HFFc6 (cell line): ENCODE data around the gene ZNF789. TPM values are rescaled to one million over a fixed set of nuclear protein-coding genes. Genes with fewer than 3 reads are reported as not detected.

Source experiments
- DNase-seq: peaks from one replicate; pipeline ENCODE4 v3.0.0-alpha.2; 2018
- H3K27ac Mint-ChIP-seq: 2 replicates; pipeline ENCODE4 v1.8.0; 2020; ENCODE audit warnings: mild to moderate bottlenecking, mixed read lengths
- H3K27me3 Mint-ChIP-seq: 2 replicates; pipeline ENCODE4 v1.8.0; 2021; ENCODE audit warnings: mild to moderate bottlenecking, moderate library complexity, mixed read lengths; ENCODE audit not compliant: insufficient read depth
- H3K36me3 Mint-ChIP-seq: 2 replicates; pipeline ENCODE4 v1.8.0; 2021; ENCODE audit warnings: low read depth, mixed read lengths
- H3K4me1 Mint-ChIP-seq: 2 replicates; pipeline ENCODE4 v1.8.0; 2020; ENCODE audit warnings: low read depth, mixed read lengths
- H3K4me3 Mint-ChIP-seq: 2 replicates; pipeline ENCODE4 v1.8.0; 2020; ENCODE audit warnings: mild to moderate bottlenecking, moderate library complexity, mixed read lengths
- H3K9me3 Mint-ChIP-seq: 2 replicates; pipeline ENCODE4 v1.8.0; 2020; ENCODE audit warnings: mild to moderate bottlenecking, mixed read lengths
- total RNA-seq, 6 experiments: library from RNA; stranded (reverse); fragmentation: NEBNext Ultra II Directional; extraction: Animal tissue kit (Norgen Biotek cat#: 25700); gene quantifications; 2 replicates in 1 of 6; 3 replicates in 5 of 6; pipeline ENCODE4 v1.2.3, GENCODE V29; 2021
- TF ChIP-seq, protein P1 (sequence below): fragments of 200-600 bp; sonication (generic); IDR thresholded peaks from 2 replicates; pipeline ENCODE4 v1.5.0; 2021; ENCODE audit warnings: antibody characterized with exemption, mild to moderate bottlenecking

ZNF789 gene
- total RNA-seq, 6 experiments from 2014 or later: 5.2 to 6.4 (median 5.6) TPM

- H3K27me3 Mint-ChIP-seq: no peaks in the 10 kb centered on the region
- no peak overlapping the region for H3K4me3 Mint-ChIP-seq
- no peak for DNase-seq
- H3K4me1 Mint-ChIP-seq: no peaks in the 10 kb centered on the region
- TF ChIP-seq, protein P1, sequence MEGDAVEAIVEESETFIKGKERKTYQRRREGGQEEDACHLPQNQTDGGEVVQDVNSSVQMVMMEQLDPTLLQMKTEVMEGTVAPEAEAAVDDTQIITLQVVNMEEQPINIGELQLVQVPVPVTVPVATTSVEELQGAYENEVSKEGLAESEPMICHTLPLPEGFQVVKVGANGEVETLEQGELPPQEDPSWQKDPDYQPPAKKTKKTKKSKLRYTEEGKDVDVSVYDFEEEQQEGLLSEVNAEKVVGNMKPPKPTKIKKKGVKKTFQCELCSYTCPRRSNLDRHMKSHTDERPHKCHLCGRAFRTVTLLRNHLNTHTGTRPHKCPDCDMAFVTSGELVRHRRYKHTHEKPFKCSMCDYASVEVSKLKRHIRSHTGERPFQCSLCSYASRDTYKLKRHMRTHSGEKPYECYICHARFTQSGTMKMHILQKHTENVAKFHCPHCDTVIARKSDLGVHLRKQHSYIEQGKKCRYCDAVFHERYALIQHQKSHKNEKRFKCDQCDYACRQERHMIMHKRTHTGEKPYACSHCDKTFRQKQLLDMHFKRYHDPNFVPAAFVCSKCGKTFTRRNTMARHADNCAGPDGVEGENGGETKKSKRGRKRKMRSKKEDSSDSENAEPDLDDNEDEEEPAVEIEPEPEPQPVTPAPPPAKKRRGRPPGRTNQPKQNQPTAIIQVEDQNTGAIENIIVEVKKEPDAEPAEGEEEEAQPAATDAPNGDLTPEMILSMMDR: no peak
- no peak overlapping the region for H3K27ac Mint-ChIP-seq
- H3K9me3 Mint-ChIP-seq: no peaks in the 10 kb centered on the region
- H3K36me3 Mint-ChIP-seq: peaks cover 6% of the 10 kb centered on the region; the same call in 1 of the 2 replicates
Measured at GRCh38 chr7:99433158-99433557, 39.5 kb upstream of the ZNF789 start.

- Mint-ChIP-seq H3K9me3 (no peaks in the 10 kb centered on the region), H3K4me1 (peaks cover 18% of the 10 kb centered on the region), H3K4me3 (peak overlapping the region; percentile 95), H3K27ac (peak overlapping the region; percentile 93), H3K27me3 (peaks cover 2% of the 10 kb centered on the region; the same call in 1 of the 2 replicates), H3K36me3 (peaks cover 11% of the 10 kb centered on the region)
- TF ChIP-seq, protein P1: no peak
- no peak for DNase-seq
Measured at GRCh38 chr7:99437946-99438572, 34.6 kb upstream of the ZNF789 start.

GRCh38 chr7:99438573-99439480 is 33.9 kb upstream of the ZNF789 start, which contains the start of the genes CPSF4 and PTCD1:
CPSF4 (plus strand) TSS chr7:99438943; CDS start chr7:99439083, 140 bp downstream.
PTCD1 (minus strand) TSS chr7:99438798; CDS start chr7:99435242, 3,556 bp downstream.
- H3K4me3 Mint-ChIP-seq: peak within 1 kb of the TSS; percentile 95
- TF ChIP-seq, protein P1: no peak
- H3K4me1 Mint-ChIP-seq: peaks cover 18% of the 10 kb centered on the region
- H3K9me3 Mint-ChIP-seq: no peaks in the 10 kb centered on the region
- H3K27ac Mint-ChIP-seq: peak within 1 kb of the TSS; percentile 93
- peak; percentile 98 for DNase-seq
- peaks cover 2% of the 10 kb centered on the region; the same call in 1 of the 2 replicates for H3K27me3 Mint-ChIP-seq
- peaks cover 14% of the 10 kb centered on the region for H3K36me3 Mint-ChIP-seq

GRCh38 chr7:99440195-99440594 is 32.5 kb upstream of the ZNF789 start:
- Mint-ChIP-seq H3K9me3 (no peaks in the 10 kb centered on the region), H3K4me1 (peaks cover 18% of the 10 kb centered on the region), H3K4me3 (peak overlapping the region; percentile 95), H3K27me3 (peaks cover 2% of the 10 kb centered on the region; the same call in 1 of the 2 replicates), H3K27ac (peak overlapping the region; percentile 55), H3K36me3 (peaks cover 23% of the 10 kb centered on the region)
- TF ChIP-seq, protein P1: no peak
- DNase-seq: peak; percentile 12

DNA sequence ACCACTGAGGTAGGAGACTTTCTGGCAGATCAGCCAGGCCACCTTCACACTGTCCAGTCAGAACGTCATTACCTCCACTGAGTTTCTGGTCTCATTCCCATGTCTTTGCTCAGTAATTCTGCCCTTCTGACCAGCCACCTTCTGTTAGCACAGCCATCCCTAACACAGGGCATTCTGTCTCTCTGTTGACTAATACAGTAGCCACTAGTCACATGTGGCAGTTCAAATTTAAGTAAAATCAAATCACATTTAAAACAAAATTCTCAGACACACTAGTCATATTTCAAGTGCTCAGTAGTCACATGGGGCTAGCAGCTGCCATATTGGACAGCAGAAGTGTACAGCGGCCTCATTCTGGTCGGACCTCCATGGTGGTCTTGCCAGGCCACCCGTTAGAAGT is 26.6 kb upstream of the ZNF789 start:
- peaks cover 2% of the 10 kb centered on the region; the same call in 1 of the 2 replicates for H3K27me3 Mint-ChIP-seq
- H3K4me3 Mint-ChIP-seq: no peak overlapping the region
- TF ChIP-seq, protein P1: no peak
- H3K4me1 Mint-ChIP-seq: peaks cover 5% of the 10 kb centered on the region; the same call in 1 of the 2 replicates
- no peaks in the 10 kb centered on the region for H3K9me3 Mint-ChIP-seq
- H3K27ac Mint-ChIP-seq: peak overlapping the region; percentile 63
- peaks cover 34% of the 10 kb centered on the region for H3K36me3 Mint-ChIP-seq
- DNase-seq: no peak
